ENCODE measurements around the gene KRT33B.

Gene KRT33B

DNA sequence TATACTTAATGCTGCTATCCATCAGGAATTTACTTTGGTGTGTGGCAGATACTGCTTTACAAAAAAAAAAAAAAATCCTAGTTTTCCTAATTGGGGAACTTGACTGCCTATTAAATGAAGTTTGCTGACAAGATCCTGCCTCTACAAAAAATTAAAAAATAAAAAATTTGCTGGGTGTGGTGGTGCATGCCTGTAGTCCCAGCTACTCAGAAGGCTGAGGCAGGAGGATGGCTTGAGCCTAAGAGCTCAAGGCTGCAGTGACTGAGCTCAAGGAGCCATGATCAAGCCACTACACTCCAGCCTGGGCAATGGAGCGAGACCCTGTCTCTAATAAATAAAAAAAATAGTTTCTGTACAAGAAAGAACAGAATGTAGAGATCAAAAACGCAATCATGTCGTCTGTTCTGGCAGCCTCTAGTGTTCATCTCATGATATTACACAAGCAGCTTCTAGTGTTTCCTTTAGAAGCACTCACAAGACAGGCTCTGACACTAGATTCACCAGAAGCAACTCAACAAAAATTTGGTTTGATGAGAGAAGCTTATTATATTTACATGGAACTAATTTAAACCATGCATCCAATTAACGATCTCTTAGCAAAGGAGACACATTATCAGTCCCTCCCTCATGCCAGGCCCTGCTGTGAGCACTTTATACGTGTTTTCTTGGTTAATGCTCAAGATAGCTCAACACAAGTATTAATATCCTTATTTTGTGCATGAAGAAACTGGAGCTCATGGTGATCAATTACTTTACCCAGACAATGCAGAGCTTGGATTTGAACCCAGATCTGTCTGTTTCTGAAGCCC is 47.3 kb downstream of the KRT33B start:
- TF ChIP-seq TAF1 (IDR thresholded peaks at IDR 0.05; ENCODE audit: borderline replicate concordance, insufficient read depth, low read length), result no peak
- TF ChIP-seq FOXP2 (optimal IDR thresholded peaks at IDR 0.05; ENCODE audit: borderline replicate concordance, extremely low read depth, extremely low read length, insufficient read depth), result no peak
- no peak for TF ChIP-seq POLR2AphosphoS5 (IDR thresholded peaks at IDR 0.05; ENCODE audit: low read depth, low read length)
- no peak for TF ChIP-seq SIN3A (IDR thresholded peaks at IDR 0.05; ENCODE audit: borderline replicate concordance, insufficient read depth, low read length)

DNA sequence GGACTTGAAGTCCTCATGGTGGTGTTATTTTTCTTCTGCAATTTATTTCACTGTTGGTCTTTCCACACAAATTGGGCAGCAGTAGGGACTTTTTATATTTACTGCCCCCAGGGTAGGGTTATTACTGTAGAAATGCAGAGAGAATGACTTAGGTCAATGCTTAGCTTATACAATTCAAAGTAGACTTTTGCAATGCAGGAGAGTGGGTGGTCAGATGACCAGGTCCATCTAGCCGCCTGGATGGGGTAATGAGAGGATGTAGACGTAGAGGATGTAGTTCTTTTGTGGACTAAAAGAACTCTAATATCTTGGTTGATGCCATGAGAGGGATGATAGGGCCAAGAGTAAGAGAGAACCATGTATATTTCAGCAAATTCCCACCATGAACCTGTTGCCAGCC is 51.4 kb downstream of the KRT33B start:
- TF ChIP-seq, protein P1, sequence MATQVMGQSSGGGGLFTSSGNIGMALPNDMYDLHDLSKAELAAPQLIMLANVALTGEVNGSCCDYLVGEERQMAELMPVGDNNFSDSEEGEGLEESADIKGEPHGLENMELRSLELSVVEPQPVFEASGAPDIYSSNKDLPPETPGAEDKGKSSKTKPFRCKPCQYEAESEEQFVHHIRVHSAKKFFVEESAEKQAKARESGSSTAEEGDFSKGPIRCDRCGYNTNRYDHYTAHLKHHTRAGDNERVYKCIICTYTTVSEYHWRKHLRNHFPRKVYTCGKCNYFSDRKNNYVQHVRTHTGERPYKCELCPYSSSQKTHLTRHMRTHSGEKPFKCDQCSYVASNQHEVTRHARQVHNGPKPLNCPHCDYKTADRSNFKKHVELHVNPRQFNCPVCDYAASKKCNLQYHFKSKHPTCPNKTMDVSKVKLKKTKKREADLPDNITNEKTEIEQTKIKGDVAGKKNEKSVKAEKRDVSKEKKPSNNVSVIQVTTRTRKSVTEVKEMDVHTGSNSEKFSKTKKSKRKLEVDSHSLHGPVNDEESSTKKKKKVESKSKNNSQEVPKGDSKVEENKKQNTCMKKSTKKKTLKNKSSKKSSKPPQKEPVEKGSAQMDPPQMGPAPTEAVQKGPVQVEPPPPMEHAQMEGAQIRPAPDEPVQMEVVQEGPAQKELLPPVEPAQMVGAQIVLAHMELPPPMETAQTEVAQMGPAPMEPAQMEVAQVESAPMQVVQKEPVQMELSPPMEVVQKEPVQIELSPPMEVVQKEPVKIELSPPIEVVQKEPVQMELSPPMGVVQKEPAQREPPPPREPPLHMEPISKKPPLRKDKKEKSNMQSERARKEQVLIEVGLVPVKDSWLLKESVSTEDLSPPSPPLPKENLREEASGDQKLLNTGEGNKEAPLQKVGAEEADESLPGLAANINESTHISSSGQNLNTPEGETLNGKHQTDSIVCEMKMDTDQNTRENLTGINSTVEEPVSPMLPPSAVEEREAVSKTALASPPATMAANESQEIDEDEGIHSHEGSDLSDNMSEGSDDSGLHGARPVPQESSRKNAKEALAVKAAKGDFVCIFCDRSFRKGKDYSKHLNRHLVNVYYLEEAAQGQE (IDR thresholded peaks at IDR 0.05; ENCODE audit: insufficient read depth in 1 of 2, low read depth in 2 of 2, low read length in 2 of 2), result no peak
- TF ChIP-seq TAF1 (IDR thresholded peaks at IDR 0.05; ENCODE audit: borderline replicate concordance, insufficient read depth, low read length) (no peak), SIN3A (IDR thresholded peaks at IDR 0.05; ENCODE audit: borderline replicate concordance, insufficient read depth, low read length) (no peak), POLR2AphosphoS5 (IDR thresholded peaks at IDR 0.05; ENCODE audit: low read depth, low read length) (no peak), FOXP2 (optimal IDR thresholded peaks at IDR 0.05; ENCODE audit: borderline replicate concordance, extremely low read depth, extremely low read length, insufficient read depth) (no peak)

DNA sequence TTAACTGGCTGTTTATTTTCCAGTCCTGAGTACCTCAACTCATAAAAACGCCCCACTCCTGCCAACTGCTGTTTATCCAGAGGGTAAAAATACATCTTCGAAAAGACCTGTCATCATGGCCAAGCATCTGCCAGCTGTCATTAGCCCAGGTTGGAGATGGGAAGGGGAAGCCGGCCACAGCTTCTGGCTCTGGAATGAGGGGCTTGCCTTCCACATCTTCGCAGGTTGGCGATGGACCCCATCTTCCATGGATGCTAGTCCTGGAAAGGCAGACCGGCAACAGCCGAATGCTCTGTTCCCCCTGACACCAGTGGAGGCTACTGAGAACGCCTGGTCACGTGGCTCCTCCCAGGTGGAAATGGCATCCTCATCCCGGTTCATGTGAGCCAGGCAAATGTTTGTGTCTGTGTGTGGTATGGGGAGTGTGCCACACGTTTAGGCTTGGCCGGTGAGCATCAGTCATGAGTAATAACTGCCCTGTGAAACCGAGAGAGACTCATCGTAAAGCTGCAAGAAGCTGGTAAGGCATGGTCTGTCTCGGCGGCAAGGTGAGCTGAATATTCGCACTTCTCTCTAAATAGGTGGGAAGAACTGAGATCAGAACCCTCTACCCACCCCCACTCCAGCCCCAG is 53.7 kb downstream of the KRT33B start:
- TF ChIP-seq TAF1 (IDR thresholded peaks at IDR 0.05; ENCODE audit: borderline replicate concordance, insufficient read depth, low read length), result no peak
- TF ChIP-seq FOXP2 (optimal IDR thresholded peaks at IDR 0.05; ENCODE audit: borderline replicate concordance, extremely low read depth, extremely low read length, insufficient read depth), result no peak
- TF ChIP-seq, protein P1 (IDR thresholded peaks at IDR 0.05; ENCODE audit: insufficient read depth in 1 of 2, low read depth in 2 of 2, low read length in 2 of 2), result no peak
- TF ChIP-seq SIN3A (IDR thresholded peaks at IDR 0.05; ENCODE audit: borderline replicate concordance, insufficient read depth, low read length), result no peak
- no peak for TF ChIP-seq POLR2AphosphoS5 (IDR thresholded peaks at IDR 0.05; ENCODE audit: low read depth, low read length)

DNA sequence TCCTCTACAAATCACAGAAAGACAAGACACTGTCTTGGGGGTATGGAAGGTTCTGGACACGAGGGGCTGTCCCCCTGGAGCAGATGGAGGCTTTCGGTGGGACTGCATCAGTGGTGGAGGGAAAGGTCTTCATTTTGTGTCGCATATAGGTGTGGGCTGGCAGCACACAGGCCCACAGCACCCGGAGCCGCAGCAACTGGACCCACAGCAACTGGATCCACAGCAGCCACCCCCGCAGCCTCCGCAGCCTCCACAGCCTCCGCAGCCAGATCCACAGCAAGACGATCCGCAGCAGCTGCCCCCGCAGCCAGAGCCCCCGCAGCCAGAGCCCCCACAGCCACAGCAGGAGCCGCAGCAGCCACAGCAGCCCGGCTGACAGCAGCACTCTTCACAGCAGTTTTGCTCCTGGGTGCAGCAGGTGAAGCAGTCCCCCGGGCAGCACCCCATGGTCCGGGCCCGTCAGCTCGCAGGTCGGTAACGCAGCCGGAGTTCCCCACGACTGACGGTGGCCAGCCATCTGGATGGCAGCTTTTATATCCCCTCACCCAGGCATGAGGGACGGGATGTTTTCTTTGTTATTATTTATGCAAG is 54.3 kb downstream of the KRT33B start, which contains the start of gene KRTAP17-1:
TSS of gene KRTAP17-1 (minus strand) at position 507 of the 591 bp plus-strand sequence. CDS start at position 447, 60 bp downstream.
- TF ChIP-seq SIN3A (IDR thresholded peaks at IDR 0.05; ENCODE audit: borderline replicate concordance, insufficient read depth, low read length), result no peak

All from PFSK-1 (cell line).